Peyer's patch (tissue), 4 donors: ENCODE data around the gene P2RY8.

Experiments
- CTCF ChIP-seq, 6 experiments: fragments of 450-650 bp in 4 of 6; fragments of 200-600 bp in 2 of 6; sonication (generic) in 1 of 6; IDR thresholded peaks; one replicate each; pipeline ENCODE4 v1.5.1; 2017 to 2019; ENCODE audit warnings: antibody characterized with exemption in 6 of 6, mild to moderate bottlenecking in 3 of 6, moderate library complexity in 1 of 6
- POLR2A ChIP-seq, 2 donors: fragments of 450-650 bp; IDR thresholded peaks; one replicate each; pipeline ENCODE4 v1.5.1; 2017; ENCODE audit warnings: antibody characterized with exemption in 2 of 2, mild to moderate bottlenecking in 2 of 2, moderate library complexity in 2 of 2

- no peak for TF ChIP-seq CTCF (IDR thresholded peaks at IDR 0.05)
- no peak for TF ChIP-seq POLR2A (IDR thresholded peaks at IDR 0.05)
Observed at GRCh38 chrX:1420371-1420770, 116.6 kb downstream of the P2RY8 start.
